Measurements from ENCODE around the gene KCND2.

The KCND2 gene

GRCh38 chr7:120278773-120279172 lies 5.8 kb downstream of the KCND2 start:
- TF ChIP-seq, protein P1, sequence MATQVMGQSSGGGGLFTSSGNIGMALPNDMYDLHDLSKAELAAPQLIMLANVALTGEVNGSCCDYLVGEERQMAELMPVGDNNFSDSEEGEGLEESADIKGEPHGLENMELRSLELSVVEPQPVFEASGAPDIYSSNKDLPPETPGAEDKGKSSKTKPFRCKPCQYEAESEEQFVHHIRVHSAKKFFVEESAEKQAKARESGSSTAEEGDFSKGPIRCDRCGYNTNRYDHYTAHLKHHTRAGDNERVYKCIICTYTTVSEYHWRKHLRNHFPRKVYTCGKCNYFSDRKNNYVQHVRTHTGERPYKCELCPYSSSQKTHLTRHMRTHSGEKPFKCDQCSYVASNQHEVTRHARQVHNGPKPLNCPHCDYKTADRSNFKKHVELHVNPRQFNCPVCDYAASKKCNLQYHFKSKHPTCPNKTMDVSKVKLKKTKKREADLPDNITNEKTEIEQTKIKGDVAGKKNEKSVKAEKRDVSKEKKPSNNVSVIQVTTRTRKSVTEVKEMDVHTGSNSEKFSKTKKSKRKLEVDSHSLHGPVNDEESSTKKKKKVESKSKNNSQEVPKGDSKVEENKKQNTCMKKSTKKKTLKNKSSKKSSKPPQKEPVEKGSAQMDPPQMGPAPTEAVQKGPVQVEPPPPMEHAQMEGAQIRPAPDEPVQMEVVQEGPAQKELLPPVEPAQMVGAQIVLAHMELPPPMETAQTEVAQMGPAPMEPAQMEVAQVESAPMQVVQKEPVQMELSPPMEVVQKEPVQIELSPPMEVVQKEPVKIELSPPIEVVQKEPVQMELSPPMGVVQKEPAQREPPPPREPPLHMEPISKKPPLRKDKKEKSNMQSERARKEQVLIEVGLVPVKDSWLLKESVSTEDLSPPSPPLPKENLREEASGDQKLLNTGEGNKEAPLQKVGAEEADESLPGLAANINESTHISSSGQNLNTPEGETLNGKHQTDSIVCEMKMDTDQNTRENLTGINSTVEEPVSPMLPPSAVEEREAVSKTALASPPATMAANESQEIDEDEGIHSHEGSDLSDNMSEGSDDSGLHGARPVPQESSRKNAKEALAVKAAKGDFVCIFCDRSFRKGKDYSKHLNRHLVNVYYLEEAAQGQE (IDR thresholded peaks at IDR 0.05; ENCODE audit: low read depth): no peak
- TF ChIP-seq CREB1 (IDR thresholded peaks at IDR 0.05; ENCODE audit: low read depth) (no peak), EP300 (IDR thresholded peaks at IDR 0.05; ENCODE audit: borderline replicate concordance) (no peak), EGR1 (IDR thresholded peaks at IDR 0.05) (no peak), CEBPB (IDR thresholded peaks at IDR 0.05) (no peak), MAX (IDR thresholded peaks at IDR 0.05) (no peak), NFIC (IDR thresholded peaks at IDR 0.05) (no peak), TAF1 (IDR thresholded peaks at IDR 0.05; ENCODE audit: low read depth) (no peak), USF1 (IDR thresholded peaks at IDR 0.05) (no peak), TEAD4 (IDR thresholded peaks at IDR 0.05) (no peak), ZBTB7A (IDR thresholded peaks at IDR 0.05; ENCODE audit: low read depth) (no peak), TCF12 (IDR thresholded peaks at IDR 0.05; ENCODE audit: low read depth) (no peak), RAD21 (IDR thresholded peaks at IDR 0.05; ENCODE audit: low read depth) (no peak), FOXM1 (IDR thresholded peaks at IDR 0.05; ENCODE audit: borderline replicate concordance, low read depth) (no peak), YY1 (IDR thresholded peaks at IDR 0.05; ENCODE audit: low read depth) (no peak)

- no peak for TF ChIP-seq ZBTB7A (IDR thresholded peaks at IDR 0.05; ENCODE audit: low read depth)
- TF ChIP-seq TEAD4 (IDR thresholded peaks at IDR 0.05): no peak
- TF ChIP-seq EP300 (IDR thresholded peaks at IDR 0.05; ENCODE audit: borderline replicate concordance): no peak
- TF ChIP-seq RAD21 (IDR thresholded peaks at IDR 0.05; ENCODE audit: low read depth): no peak
These were observed 7.8 kb downstream of the KCND2 start for GRCh38 chr7:120280743-120281142.

- TF ChIP-seq FOXM1 (IDR thresholded peaks at IDR 0.05; ENCODE audit: borderline replicate concordance, low read depth) (no peak), RAD21 (IDR thresholded peaks at IDR 0.05; ENCODE audit: low read depth) (no peak), USF1 (IDR thresholded peaks at IDR 0.05) (no peak), CEBPB (IDR thresholded peaks at IDR 0.05) (no peak), MAX (IDR thresholded peaks at IDR 0.05) (no peak), CREB1 (IDR thresholded peaks at IDR 0.05; ENCODE audit: low read depth) (no peak), TEAD4 (IDR thresholded peaks at IDR 0.05) (no peak), TAF1 (IDR thresholded peaks at IDR 0.05; ENCODE audit: low read depth) (no peak), TCF12 (IDR thresholded peaks at IDR 0.05; ENCODE audit: low read depth) (no peak), NFIC (IDR thresholded peaks at IDR 0.05) (no peak), YY1 (IDR thresholded peaks at IDR 0.05; ENCODE audit: low read depth) (no peak), EGR1 (IDR thresholded peaks at IDR 0.05) (no peak), ZBTB7A (IDR thresholded peaks at IDR 0.05; ENCODE audit: low read depth) (no peak), EP300 (IDR thresholded peaks at IDR 0.05; ENCODE audit: borderline replicate concordance) (no peak)
- TF ChIP-seq, protein P1 (IDR thresholded peaks at IDR 0.05; ENCODE audit: low read depth): no peak
These were observed 20.1 kb downstream of the KCND2 start for GRCh38 chr7:120293027-120293426.

DNA sequence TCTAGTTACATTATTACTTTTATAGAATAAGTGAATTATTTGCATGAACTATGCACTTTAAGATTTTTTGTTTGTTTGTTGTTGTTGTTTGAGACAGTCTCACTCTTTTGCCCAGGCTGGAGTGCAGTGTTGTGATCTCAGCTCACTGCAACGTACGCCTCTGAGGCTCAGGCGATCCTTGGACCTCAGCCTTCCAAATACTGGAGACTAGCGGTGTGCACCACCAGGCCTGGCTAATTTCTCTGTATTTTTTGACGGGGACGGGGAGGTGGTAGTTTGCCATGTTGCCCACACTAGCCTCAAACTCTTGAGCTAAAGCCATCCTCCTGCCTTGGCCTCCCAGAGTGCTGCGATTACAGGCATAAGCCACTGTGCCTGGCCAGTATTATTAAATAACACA lies 29.2 kb downstream of the KCND2 start:
- no peak for TF ChIP-seq TEAD4 (IDR thresholded peaks at IDR 0.05)
- TF ChIP-seq TCF12 (IDR thresholded peaks at IDR 0.05; ENCODE audit: low read depth): no peak

DNA sequence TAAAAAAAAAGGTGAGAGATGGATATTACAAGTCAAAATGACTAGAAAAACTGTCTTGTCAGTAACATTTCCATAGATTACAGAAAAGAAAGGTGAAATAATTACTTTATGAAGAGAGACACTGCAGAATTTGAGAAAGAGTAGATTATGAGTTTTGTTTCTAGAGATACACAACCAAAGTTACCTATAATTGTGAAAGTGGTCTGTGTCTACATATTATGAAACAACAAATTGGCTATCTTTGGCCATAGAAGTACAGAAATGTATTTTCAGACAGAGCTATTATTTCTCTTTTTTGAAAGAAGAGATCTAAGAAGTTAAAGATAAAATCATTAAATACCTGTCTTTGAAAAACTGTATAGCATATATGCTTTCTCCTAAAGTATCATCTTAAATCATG lies 30.1 kb downstream of the KCND2 start:
- TF ChIP-seq RAD21 (IDR thresholded peaks at IDR 0.05; ENCODE audit: low read depth): no peak
- TF ChIP-seq TEAD4 (IDR thresholded peaks at IDR 0.05): no peak
- no peak for TF ChIP-seq EP300 (IDR thresholded peaks at IDR 0.05; ENCODE audit: borderline replicate concordance)
- no peak for TF ChIP-seq TAF1 (IDR thresholded peaks at IDR 0.05; ENCODE audit: low read depth)
- no peak for TF ChIP-seq ZBTB7A (IDR thresholded peaks at IDR 0.05; ENCODE audit: low read depth)
- no peak for TF ChIP-seq MAX (IDR thresholded peaks at IDR 0.05)
- no peak for TF ChIP-seq USF1 (IDR thresholded peaks at IDR 0.05)
- TF ChIP-seq TCF12 (IDR thresholded peaks at IDR 0.05; ENCODE audit: low read depth): no peak
- TF ChIP-seq CEBPB (IDR thresholded peaks at IDR 0.05): no peak
- TF ChIP-seq FOXM1 (IDR thresholded peaks at IDR 0.05; ENCODE audit: borderline replicate concordance, low read depth): no peak
- TF ChIP-seq NFIC (IDR thresholded peaks at IDR 0.05): no peak
- TF ChIP-seq YY1 (IDR thresholded peaks at IDR 0.05; ENCODE audit: low read depth): no peak
- TF ChIP-seq, protein P1 (IDR thresholded peaks at IDR 0.05; ENCODE audit: low read depth): no peak
- TF ChIP-seq CREB1 (IDR thresholded peaks at IDR 0.05; ENCODE audit: low read depth): no peak
